GM18867 (cell line): Measurements from ENCODE around the gene RAPH1.
A peak's percentile ranks its signal among the peaks of the same experiment; 100 is the strongest.

Experiments used
- ATAC-seq: cut with Tn5 transposase; IDR thresholded peaks from one replicate; pipeline ENCODE4 v1.9.1; 2021; ENCODE audit warnings: mild to moderate bottlenecking, moderate library complexity; ENCODE audit not compliant: unreplicated experiment

The RAPH1 gene

GRCh38 chr2:203492965-203493364 is 42.1 kb downstream of the RAPH1 start:
- ATAC-seq = peak; percentile 60

DNA sequence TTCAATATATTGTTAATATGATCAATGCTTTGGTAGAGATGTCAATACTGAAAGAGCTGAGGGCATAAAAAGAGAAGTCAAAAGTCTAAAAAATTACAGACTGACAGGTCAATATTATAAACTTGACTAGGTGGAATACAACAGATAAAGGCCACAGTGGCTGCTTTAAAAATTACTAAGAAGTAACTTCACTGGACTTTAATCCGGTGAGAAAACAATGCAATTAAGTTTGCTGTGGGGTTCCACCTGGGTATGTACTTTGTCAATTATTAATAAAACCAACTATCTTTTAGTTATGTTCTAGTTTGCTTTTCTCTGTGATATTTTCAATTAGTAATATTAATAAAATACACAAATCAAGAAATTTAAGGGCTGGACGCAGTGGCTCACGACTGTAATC is 44.7 kb downstream of the RAPH1 start:
- ATAC-seq = no peak

- no peak for ATAC-seq
These were observed 45.6 kb downstream of the RAPH1 start for GRCh38 chr2:203489531-203489930.

DNA sequence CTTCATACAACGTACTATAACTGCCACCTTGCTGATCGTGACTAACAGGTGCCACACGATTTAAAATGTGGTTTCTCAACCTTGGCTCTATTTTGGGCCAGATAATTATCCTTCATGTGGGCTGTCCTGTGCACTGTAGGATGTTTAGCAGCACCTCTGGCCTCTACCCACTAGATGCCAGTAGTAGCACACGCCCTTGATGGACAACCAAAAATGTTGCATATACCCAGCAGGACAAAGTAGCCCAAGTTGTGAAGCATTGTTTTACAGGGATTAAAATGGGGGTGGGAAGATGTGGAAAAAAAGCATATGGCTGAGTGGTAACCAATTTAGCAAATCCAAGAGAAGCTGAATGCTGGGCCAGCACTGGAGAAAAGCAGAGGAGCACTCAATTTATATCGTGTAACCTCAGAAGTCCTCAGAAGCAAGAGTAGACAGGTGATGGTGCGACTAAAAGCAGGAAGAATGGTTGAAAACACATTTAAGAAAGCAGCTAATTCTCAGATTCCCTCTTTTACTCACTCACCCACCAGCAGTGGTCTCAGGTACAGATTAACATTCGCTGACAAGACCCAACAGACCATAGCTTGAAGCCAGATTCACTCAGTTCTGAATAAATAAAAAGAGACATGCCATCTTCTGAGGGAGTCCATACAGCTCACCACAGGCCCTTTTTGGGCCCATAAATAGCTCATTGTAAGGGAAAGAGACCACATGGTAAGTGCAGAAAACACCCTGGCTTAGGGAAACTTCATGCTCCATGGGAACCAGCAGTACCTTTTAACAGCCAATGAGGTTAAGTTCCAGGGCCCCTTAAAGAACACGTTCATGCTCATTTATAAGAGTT is 50.6 kb downstream of the RAPH1 start:
- peak; percentile 86 for ATAC-seq

DNA sequence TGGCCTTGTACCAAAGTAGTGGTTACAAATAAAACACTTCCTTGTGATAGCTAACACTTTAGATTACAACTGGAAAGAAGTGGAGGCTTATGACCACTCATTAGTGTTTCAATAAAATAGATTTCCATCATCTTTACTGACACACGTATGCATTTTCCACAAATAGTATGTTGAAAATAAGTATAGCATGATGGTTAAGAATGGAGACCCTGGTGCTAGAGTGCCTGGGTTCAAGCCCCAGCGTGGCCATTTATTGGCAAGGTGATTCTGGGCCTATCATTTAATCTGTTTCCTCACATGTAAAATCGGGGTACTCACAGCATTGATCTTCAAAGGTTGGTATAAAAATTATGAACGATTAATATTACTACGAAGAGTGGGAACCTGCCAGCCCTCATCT is 54.5 kb downstream of the RAPH1 start:
- no peak for ATAC-seq

- ATAC-seq = no peak
These were observed 58.2 kb downstream of the RAPH1 start for GRCh38 chr2:203476881-203477280.

DNA sequence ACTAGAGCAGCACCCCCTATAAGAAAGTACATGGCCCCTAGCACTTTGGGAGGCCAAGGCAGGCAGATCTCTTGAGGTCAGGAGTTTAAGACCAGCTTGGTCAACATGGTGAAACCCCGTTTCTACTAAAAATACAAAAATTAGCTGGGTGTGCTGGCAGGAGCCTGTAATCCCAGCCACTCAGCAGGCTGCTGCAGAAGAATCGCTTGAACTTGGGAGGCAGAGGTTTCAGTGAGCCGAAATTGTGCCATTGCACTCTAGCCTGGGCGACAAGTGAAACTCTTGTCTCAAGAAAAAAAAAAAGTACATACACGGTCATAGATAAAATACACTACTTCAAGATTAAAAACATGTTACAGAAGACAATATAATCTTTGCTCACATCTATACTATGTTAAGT is 63.8 kb downstream of the RAPH1 start:
- no peak for ATAC-seq

DNA sequence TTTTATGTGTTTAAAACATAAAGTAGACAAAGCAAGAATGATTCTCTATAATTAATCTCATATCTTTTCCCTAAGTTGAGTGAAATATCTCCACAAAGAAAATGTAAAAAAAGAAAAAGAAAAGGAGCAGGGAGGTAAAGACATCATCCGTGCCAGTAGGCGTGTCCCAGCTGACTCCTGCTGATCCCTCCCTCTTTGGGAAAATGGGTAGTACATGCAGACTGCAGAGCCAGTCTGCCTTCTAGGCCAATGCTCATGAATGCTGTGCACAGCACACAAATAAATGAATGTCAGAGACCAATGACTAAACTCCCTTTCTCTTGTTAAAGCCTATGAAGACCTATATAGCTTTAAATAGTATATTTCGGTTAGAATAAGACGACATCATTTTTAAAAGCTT is 64.7 kb downstream of the RAPH1 start:
- ATAC-seq = no peak

GRCh38 chr2:203469546-203469945 is 65.6 kb downstream of the RAPH1 start:
- ATAC-seq = no peak

- ATAC-seq = no peak
These were observed 71.8 kb downstream of the RAPH1 start for GRCh38 chr2:203463266-203463678.

DNA sequence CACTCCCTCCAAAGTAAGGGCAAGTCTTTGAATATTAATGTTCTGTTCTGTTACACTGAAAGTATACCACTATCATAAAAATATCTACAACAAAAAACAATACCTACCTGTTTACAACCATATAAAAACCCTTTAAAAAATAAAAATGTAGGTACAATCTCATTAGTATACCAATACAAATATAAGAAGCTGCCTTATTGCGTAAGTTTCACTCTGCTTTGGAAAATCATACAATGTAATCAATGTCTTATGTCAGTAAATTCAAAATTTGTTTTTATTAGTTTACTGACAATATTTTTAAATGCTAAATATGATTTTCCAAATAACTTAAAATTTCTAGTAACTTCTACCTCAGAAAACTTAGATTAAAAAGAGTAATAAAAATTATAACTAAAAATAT is 72.8 kb downstream of the RAPH1 start:
- ATAC-seq = no peak

DNA sequence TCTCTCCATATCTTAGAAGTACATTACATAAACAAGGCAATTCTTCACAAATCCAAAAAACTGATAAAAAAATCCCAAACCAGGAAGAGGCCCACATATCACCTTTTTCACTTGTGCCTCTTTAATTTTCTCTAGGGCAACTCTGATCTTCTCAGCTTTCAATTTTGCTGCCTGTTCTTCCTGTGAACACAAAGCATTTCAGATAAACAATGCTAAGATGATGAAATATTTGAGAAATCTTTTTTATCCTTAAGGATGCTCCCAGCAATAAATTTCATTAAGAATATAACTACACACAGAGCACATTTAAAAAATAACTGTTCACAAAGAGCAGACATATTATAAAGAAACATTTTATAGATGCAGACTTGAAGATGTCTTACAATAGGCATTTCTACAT is 73.4 kb downstream of the RAPH1 start:
- ATAC-seq = no peak

- no peak for ATAC-seq
These were observed 79.9 kb downstream of the RAPH1 start for GRCh38 chr2:203455209-203455608.

GRCh38 chr2:203453858-203454451 is 81.1 kb downstream of the RAPH1 start:
- peak; percentile 58 for ATAC-seq

- no peak for ATAC-seq
These were observed 83.4 kb downstream of the RAPH1 start for GRCh38 chr2:203451689-203452088.

GRCh38 chr2:203451011-203451410 is 84.1 kb downstream of the RAPH1 start:
- no peak for ATAC-seq

GRCh38 chr2:203450561-203450960 is 84.5 kb downstream of the RAPH1 start:
- no peak for ATAC-seq

- no peak for ATAC-seq
These were observed 88.3 kb downstream of the RAPH1 start for GRCh38 chr2:203446780-203447179.

DNA sequence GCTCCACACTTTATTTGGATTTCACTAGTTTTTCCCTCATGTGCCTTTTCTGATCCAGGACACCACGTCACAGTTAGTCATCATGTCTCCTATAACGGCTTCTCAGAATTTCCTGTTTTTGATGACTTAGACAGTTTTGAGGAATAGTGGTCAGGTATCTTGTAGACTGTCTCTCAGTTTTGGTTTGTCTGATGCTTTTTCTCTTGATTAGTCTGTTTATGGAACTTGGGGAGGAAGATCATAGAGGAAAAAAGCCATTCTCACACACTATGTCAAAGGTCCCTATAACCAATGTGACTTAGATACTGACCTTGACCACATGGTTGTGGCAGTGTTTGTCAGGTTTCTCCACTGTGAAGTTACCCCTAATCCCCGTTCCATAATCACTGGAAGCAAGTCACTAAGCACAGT is 89.0 kb downstream of the RAPH1 start:
- no peak for ATAC-seq

GRCh38 chr2:203444738-203445137 is 90.4 kb downstream of the RAPH1 start:
- ATAC-seq = no peak

- ATAC-seq = no peak
These were observed 92.6 kb downstream of the RAPH1 start for GRCh38 chr2:203442463-203442862.

DNA sequence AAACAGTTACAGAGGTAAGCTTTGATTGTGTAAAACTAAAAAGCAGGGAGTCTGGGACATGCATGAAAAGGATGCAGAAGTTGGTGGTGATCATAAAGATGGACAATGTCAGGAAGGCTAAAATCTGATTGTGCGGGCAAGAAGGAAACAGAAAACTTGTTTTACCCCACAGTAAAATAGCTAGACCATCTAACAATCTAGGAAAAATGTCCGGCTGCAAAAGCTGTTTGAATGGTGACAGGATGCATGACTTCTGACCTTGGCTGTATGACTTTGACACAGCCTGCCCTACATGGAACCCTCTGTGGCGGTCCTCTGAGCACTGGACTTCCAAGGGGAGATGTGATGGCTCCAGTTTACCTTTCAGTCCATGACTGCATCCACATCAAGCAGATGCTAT is 93.6 kb downstream of the RAPH1 start:
- no peak for ATAC-seq

GRCh38 chr2:203440671-203441070 is 94.4 kb downstream of the RAPH1 start:
- ATAC-seq = no peak
